ENCODE measurements around the gene PGRMC2. TPM values are rescaled to one million over a fixed set of nuclear protein-coding genes. Genes with fewer than 3 reads are reported as not detected.

The PGRMC2 gene
- total and polyA plus RNA-seq, 2 of the 8 experiments (the other 6 are each of a cell fraction or from before 2014, with no cell fraction given): 9.5 to 85.3 TPM

GRCh38 chr4:128249787-128250668 lies 37.6 kb downstream of the PGRMC2 start:
- DNase-seq (ENCODE audit: low read depth in 1 of 2, low spot score in 2 of 2) (no peak), FAIRE-seq (no peak)
- H2AK5ac ChIP-seq (ENCODE audit: low read depth, low read length): no peak overlapping the region
- H3K9ac ChIP-seq (replicated peaks in 1 of 4; ENCODE audit: extremely low read depth in 1 of 4, low read depth in 3 of 4, low read length in 3 of 4): no peak overlapping the region
- no peak overlapping the region for H3K14ac ChIP-seq (ENCODE audit: insufficient read length)
- TF ChIP-seq TEAD4 (IDR thresholded peaks at IDR 0.05; ENCODE audit: low read depth, low read length) (no peak), YY1 (IDR thresholded peaks at IDR 0.05; ENCODE audit: low read depth, low read length) (peak; percentile 12; the same call in 1 of the 2 replicates), MAX (IDR thresholded peaks at IDR 0.05) (no peak)
- no peak overlapping the region for H3K4ac ChIP-seq (replicated peaks; ENCODE audit: insufficient read length, low read depth, low read length)
- H3K56ac ChIP-seq (replicated peaks; ENCODE audit: insufficient read length, low read depth, low read length): no peak overlapping the region
- ChIA-PET POLR2A (ENCODE audit: partially characterized antibody) (no interaction called here), CTCF (ENCODE audit: partially characterized antibody) (no interaction called here)
- H3K23ac ChIP-seq (ENCODE audit: insufficient read length): no peak overlapping the region
- no peaks in the 10 kb centered on the region for H3K23me2 ChIP-seq (ENCODE audit: low read depth, low read length)
- no peak overlapping the region for H4K8ac ChIP-seq (ENCODE audit: extremely low read depth, insufficient read depth, low read length)
- WGBS, 2 experiments (ENCODE audit: extremely low coverage in 1 of 2, insufficient coverage in 1 of 2, insufficient read length in 1 of 2, insufficient replicate concordance in 2 of 2, low coverage in 1 of 2, low lambda C conversion rate in 2 of 2, missing lambda C conversion rate in 1 of 2): 66% methylated on average over 4 of the region's 4 CpGs; no CpG with 5 or more reads in 1 of the 2 experiments
- H2BK20ac ChIP-seq (ENCODE audit: low read length): no peak overlapping the region
- H3K27ac ChIP-seq (ENCODE audit: low read depth, low read length): no peak overlapping the region
- no peaks in the 10 kb centered on the region for H3K79me1 ChIP-seq (ENCODE audit: low read depth, low read length)
- H2BK15ac ChIP-seq (ENCODE audit: low read length): no peak overlapping the region
- H4K20me1 ChIP-seq (replicated peaks in 1 of 2; ENCODE audit: control insufficient read depth in 1 of 2, insufficient read depth in 2 of 2, low read length in 2 of 2): no peaks in the 10 kb centered on the region
- H3K4me3 ChIP-seq (ENCODE audit: extremely low read depth in 1 of 4, insufficient read depth in 2 of 4, low read depth in 3 of 4, low read length in 4 of 4): no peak overlapping the region
- no peak overlapping the region for H2BK5ac ChIP-seq (ENCODE audit: low read depth, low read length)
- H2BK12ac ChIP-seq (ENCODE audit: low read depth, low read length): no peak overlapping the region
- H4K91ac ChIP-seq (replicated peaks; ENCODE audit: insufficient read length, low read length): no peak overlapping the region
- no peak overlapping the region for H2BK120ac ChIP-seq (replicated peaks; ENCODE audit: low read depth, low read length)
- no peak overlapping the region for H2AFZ ChIP-seq (ENCODE audit: low read length)
- peaks cover 0 to 3% (median 0%) of the 10 kb centered on the region in 4 experiments; a peak in 1 of 7 replicates for H3K4me1 ChIP-seq (replicated peaks in 1 of 4; ENCODE audit: control insufficient read depth in 3 of 4, insufficient read depth in 4 of 4, low read length in 3 of 4)
- H3K18ac ChIP-seq (ENCODE audit: extremely low read depth, low read length): no peak overlapping the region
- peaks cover 0 to 3% (median 0%) of the 10 kb centered on the region in 4 experiments; a peak in 2 of 8 replicates for H3K36me3 ChIP-seq (ENCODE audit: control insufficient read depth in 2 of 4, insufficient read depth in 4 of 4, low read length in 3 of 4)
- H4K5ac ChIP-seq (ENCODE audit: insufficient read length, low read depth, low read length): no peak overlapping the region
- no peaks in the 10 kb centered on the region for H3K27me3 ChIP-seq (replicated peaks in 1 of 4; ENCODE audit: control insufficient read depth in 3 of 4, extremely low read depth in 1 of 4, insufficient read depth in 3 of 4, low read length in 3 of 4)
- no peaks in the 10 kb centered on the region for H3K79me2 ChIP-seq (ENCODE audit: control insufficient read depth in 1 of 2, insufficient read depth in 2 of 2, low read length in 2 of 2)
- H3K4me2 ChIP-seq (ENCODE audit: insufficient read depth in 1 of 2, low read depth in 2 of 2, low read length in 2 of 2): no peak overlapping the region
- H3K9me3 ChIP-seq (ENCODE audit: insufficient read depth in 2 of 2, low read depth in 1 of 2, low read length in 1 of 2): peaks cover 14 to 34% of the 10 kb centered on the region in 2 experiments
